Stimulated activated CD8-positive, alpha-beta memory T cell treated with anti-CD3 and anti-CD28 coated beads, Interleukin-15, amount 100 ng/mL, for 4 hours (primary cell): ENCODE data around the gene FAM222A.

Experiments
- DNase-seq, 2 donors: peaks; one replicate each; pipeline ENCODE4 v3.0.0-alpha.2; 2020; ENCODE audit warnings: low read depth in 2 of 2

FAM222A gene

DNA sequence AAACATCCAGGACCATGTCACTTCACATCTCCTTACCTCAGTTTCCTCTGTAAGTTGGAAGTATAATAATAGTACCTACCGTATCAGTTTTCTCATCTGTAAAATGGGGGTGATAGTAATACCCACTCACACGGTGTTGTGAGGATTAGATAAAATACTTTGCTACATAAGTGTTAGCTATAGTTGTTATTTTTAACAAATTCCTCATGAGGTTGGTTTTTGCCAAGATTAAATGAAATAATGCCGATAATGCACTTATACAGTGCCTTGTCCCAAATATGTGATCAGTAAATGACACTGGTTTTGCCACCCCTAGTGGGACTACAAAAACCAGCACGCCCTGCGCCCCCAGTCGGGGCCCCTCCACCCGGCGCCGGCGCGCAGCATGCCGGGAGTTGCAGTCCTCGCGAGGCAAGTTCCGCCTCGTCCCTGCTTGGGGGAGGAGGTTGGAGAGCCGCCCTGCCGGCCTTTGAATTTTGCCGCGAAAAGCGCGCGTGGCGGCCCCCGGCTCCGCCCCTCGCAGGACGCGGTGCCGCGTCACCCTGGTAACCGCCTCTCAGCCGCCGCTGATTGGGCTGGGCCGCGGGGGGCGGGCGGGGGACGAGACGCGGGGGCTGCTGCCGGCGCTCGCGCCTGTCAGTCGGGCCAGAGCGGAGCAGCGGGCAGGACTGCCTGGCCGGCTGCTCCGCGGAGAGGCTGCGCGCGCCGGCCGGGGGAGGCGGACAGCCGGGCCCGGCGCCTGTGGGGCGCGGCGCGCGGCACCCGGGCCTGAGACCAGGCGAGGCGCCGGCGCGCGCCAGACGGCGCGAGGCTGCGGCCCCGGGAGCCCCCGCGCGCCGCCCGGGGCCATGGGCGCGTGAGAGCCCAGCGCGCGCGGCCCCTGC lies at the start of gene FAM222A:
Gene FAM222A, plus strand, starts transcription at position 639 of the 884 bp plus-strand sequence. CDS start 30,322 bp downstream, outside the sequence.
- DNase-seq = peak; percentile 94 to 97

DNA sequence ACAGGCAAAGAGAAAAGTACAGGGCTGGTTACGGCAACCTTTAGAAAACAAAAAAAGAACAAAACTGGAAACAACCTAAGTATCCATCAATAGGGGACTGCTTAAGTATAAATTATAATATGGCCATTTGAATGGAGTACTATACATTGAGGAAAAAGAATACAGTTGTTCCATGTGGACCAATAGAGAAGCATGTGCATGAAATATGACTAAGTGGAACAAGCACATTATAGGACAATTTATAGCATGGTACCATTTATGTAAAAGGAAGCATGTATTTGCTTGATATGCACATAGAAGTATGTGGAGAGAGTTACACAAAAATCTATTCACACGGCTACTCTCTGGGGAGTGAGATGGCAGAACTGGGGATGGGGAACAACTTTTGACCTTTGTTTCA lies 49.2 kb upstream of the FAM222A start:
- DNase-seq = no peak

DNA sequence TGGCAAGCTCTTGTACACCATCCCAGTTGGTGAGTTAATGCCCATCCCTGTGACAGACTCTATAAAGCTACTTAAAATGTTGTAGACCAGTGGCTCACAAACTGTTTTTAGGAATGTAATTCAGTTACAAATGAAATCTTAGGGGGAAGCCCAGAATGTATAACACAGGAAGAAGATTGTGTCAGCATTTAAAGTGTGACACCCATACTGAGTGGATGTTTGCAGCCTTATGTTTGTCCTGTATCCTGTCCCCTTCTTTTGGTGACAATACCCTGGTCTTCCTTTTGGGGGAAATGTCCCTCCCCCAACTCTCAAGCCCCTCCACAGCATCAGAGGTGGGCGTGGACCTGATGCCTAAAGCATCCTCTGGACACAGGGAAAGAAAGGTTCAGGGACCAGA lies 47.6 kb upstream of the FAM222A start:
- no peak for DNase-seq

DNA sequence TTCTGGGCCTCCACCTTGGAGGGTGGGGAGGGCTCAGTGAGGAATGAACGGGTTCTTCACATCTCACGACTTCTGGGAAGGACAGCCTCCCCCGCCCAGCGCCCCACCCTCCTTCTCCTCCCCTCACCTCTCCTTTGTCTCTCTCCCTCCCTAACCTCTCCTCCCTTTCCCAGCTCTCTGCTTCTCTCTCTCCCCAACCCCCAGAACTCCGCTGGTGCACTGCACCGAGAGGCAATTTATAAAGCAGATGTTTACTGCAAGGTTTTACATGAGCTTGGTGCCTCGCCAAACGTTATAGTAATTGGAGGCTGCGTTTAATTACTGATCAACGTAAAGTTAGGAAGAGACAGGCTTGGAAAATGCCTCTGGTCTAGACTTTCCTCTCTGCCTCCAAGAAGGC lies 42.9 kb upstream of the FAM222A start:
- no peak for DNase-seq

DNA sequence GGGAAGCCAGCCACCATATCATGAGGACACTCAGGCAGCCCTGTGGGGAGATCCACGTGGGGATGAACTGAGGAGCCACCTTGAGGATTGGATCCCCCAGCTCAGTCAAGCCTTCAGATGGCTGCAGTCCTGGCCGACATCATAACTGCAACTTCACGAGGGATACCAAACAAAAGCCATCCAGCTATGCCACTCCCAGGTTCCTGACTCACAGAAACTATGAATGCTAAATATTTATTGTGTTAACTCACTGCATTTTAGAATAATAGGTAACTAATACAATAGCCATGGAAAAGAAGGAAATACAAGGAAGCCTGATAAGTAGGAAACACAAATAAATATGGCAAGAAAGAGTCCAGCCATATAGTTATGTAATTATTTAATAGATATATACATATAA lies 42.1 kb upstream of the FAM222A start:
- DNase-seq = no peak

DNA sequence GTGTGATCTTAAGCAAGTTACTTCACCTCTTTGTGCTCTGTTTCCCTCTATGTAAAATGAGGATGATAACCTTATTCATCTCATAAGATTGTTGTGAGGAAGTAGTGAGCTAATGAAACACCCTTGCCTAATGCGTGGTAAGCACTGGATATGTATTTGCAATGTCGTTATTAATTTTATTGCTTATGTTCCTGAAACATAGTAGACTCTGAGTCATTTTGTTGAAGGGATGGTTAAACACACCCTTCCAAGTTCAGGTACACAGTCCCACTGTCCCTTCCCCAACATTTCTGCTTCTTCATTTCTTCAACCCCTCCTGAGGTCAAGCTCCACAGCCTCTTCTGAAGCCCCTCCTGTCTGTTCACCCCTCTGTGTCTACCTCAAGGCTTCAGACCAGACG lies 40.2 kb upstream of the FAM222A start:
- DNase-seq = no peak

DNA sequence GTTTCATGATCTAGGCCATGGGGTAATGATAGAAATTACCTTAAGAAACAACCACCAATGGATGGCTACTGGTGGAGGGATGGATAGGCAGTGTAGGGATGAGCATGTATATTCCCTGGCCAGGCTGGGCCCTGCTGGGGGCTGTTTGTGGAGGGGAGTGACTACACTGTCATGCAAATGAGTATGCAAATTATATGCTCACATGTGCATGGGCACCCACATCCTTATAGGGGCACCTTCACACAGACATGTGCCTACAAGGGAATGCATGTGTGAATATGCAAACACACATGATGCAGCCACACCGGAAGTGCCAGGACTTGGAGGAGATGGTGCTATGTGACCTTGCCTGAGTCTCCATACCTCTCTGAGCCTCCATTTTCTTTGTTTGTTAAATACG lies 39.7 kb upstream of the FAM222A start:
- no peak for DNase-seq

DNA sequence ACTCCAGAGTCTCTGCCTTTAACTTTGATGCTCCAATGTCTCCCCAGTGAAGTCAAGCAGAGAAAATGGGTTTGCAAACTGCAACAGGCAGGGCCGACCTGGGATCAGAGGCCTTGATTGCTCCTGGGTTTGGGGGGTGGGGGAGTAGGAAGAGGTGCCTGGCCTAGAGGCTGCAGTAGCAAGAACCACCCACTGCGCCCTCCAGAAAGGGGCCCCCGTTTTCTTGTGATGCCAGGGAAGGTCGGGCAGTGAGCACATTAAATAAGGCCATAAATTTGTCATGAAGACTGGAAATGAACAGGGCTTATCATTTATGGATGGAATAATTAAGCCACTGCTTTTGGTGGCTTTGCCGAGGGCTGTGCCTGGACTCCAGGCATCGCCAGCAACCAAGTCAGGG lies 38.2 kb upstream of the FAM222A start:
- no peak for DNase-seq

DNA sequence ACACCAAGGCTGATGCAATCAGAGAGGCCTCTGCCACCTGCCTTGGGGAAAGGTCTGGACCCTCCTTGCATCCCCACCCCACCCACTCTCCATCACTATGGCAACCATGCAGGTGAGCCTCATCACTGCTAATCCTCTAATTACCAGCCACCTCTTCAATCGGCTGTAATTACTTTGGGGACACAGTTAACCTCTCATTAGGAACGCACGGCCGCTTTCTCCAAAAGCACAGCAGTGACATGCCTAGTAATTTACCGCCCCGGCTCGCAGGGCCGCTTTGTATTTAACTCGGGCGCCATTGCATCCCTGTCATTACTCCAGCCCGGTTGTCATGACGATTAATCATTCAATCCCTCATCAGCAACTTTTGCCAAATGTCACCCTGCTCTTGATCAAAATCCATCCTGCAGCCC lies 36.3 kb upstream of the FAM222A start:
- DNase-seq = no peak

DNA sequence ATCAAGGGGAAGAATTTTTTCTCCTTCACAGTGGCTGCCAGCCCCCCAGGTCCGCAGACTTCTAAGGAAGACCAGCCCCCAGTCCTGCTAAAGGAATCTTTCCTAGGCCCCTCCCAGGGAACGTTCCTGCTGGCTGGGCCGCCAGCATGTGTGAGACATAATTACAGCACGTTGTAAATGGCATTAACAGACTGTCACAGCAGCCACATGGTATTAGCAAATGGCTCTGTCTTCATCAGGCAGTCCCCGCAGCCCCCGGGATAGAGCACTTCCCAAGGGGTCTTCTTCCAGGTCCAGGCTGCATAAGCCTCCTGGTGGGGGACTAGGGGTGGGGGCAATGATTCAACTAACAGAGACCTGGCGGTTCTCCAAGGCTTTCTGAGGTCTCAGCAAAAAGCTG lies 34.9 kb upstream of the FAM222A start:
- no peak for DNase-seq

DNA sequence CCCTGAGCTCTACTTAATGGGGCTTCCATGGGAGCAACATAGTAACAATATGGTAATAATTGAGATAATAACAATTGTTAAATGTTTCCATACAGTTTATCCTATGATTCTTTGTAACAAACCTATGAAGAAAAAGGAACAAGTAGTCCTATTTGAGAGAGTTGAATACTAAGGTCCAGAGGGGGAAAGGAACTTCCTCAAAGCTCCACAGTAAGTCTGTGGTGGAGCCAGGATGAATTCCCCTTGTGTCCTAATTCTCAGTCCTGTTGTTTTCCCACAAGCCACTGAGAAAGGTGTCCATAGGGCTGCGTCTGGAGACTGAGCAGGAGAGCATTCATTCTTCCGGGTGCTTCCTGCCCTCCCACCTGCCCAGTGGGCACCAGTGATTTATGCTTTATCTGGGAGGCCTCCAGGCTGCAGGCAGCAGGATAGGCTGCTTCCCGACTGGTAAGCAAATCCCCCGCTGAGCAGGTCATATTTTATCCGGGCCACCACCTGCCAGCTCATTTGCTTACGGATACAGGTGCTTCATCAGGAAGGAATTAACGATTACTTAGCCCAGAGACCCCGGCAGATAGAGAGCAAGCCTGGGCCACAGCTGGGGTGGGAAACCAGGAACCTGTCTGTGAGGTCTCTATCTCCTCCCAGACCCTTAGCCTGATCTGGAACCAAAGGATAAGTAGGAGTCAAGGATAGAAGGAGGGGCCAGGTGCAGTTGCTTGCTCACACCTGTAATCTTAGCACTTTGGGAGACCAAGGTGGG lies 33.9 kb upstream of the FAM222A start:
- DNase-seq = no peak

DNA sequence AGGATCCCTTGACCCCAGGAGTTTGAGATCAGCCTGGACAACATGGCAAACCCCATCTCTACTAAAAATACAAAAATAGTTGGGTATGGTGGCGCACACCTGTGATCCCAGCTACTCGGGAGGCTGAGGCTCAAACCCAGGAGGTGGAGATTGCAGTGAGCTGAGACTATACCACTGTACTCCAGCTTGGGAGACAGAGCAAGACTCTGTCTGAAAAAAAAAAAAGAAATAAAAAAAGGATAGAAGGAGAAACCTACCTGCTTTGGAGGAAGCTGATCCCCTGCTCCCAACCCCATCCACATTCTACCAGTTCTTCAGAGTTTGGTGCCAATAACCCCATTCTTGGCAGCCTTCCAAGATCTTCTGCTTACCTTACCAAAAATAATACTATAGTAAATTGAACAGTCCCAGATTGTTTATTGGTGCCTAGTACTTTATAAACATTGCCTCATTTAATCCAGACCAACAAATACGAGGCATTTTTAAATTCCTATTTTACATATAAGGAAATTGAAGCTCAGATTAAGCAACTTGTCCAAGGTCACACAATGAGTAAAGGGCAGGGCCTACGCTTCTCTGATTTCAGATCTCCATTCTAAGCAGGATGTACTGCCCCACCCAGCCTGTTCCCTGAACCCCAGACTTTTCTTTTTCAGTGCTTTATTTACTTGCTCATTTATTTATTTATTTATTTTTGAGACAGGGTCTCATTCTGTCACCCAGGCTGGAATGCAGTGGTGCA lies 33.2 kb upstream of the FAM222A start:
- DNase-seq = no peak

DNA sequence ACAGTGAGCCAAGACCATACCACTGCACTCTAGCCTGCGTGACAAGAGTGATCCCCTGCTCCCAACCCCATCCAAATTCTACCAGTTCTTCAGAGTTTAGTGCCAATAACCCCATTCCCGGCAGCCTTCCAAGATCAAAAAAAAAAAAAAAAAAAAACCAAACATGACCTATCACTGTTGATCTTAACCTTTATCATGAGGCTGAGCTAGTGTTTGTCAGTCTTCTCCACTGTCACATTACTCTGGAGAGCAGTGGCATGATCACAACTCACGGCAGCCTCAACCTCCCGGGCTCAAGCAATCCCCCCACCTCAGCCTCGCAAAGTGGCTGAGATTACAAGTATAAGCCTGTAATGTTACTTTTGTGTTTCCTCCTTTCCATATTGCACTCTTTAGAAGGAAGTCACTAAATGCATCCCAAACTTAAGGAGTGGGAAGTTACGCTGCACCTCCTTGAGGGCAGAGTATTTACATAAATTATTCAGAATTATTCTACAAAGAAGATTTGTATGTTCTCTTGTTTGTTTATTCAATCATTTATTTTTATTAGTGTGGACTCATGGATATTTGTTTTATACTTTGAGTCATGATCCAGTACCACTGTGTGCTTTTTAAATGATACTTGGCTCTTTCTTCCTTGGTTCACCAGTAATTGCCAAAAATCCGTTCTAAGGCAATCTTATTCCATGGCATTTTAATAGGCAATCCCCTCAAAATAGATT lies 31.5 kb upstream of the FAM222A start:
- no peak for DNase-seq

DNA sequence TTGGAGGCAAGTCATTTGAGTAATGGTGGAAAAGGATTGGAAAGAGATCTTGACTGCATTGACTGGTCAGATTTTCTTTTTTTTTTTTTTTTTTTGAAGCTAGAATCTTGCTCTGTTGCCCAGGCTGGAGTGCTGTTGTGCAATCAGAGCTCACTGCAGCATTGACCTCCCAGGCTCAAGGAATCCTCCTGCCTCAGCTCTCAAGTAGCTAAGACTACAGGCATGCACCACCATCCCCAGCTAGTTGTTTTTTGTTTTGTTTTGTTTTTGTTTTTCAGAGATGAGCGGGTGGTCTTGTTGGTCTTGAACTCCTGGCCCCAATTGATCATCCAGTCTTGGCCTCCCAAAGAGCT lies 30.9 kb upstream of the FAM222A start:
- DNase-seq = no peak

DNA sequence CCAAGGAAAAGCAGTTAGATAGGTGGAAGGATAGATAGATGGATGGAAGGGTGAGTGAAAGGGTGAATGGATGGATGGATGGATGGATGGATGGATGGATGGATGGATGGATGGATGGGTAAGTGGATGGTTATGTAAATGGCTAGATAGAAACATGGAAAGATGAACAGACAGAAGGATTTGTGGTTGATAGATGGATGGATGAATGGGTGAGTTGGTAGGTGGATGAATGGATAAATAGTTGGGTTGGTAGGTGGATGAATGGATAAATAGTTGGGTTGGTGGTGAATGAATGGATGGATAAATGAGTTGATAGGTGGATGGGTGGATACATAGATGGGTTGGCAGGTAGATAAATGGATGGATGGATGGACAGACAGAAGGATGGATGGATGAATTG lies 30.3 kb upstream of the FAM222A start:
- no peak for DNase-seq

DNA sequence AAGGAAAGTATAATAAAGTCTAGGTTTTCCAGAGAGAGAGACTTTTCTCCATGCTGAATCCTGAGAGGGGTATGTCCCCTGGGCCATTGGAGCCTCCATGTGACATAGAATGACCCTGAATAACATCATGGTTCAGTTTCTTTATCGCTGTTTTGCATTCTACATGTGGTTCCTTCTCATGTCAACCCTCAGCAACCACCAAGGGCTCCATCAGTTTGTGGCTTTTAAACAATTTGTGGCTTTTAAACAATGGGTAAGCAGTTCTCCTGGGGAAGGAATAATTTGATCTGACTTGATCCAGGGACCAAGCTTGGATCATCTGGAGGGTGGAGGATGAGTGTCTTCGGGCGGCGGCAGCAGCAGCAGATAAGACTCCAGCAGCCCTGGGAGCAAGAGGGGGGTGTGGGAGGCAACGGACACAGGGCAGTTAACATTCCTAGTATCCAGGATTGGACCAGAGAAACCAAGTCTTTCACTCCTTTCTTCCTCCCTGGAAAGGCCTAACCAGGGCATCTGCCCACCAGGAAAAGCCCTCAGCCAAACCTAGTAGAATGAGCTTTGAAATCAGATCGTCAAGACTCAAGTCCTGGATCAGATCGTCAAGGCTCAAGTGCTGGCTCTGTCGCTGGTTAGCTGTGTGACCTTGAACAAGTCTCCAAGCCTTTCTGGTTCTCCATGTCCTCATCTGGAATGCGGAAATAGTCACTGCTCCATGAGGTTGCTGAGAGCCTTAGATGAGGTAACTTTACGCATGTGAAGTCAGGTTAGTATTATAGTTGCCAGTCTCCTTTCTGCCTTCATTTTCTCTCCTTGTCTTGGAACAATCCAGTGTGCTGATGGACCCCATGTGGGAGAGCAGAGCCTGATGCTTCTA lies 27.8 kb upstream of the FAM222A start:
- DNase-seq = no peak

DNA sequence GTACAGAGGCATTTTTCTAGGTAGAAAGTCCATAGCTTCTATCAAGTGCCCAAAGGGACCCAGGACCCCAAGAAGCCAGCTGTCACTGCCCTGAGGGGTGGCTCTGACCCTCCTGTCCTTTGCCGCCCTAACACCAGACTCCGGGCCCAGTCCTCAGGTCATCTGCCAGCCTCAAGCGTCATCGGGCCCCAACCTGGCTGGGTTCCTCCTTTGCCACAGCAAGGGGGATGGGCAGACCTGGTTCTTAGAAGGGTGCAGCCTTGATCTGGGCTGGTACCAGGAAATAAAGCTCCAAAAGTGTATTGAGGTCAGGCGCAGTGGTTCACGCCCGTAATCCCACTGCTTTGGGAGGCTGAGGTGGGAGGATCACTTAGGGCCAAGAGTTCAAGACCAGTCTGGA lies 27.1 kb upstream of the FAM222A start:
- no peak for DNase-seq

DNA sequence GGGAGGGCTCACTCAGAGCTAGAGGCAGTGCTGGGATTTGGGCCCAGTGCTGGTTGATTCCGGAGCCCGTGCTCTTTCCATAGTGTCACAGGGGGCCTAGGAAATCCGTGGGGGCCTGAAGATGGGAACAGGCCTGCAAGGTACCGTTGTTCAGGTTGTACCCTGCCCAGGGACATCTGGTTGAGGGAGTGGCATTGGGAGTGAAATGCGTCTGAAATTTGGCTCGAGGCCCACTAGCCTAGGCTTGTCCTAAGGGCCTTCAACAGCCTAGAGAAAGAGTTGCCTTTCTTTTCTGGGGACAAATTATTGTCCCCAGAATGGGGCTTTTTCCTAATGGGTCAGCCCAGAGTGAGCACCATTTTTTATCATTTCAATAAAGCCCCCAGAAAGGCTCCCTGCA lies 26.4 kb upstream of the FAM222A start:
- DNase-seq = no peak

DNA sequence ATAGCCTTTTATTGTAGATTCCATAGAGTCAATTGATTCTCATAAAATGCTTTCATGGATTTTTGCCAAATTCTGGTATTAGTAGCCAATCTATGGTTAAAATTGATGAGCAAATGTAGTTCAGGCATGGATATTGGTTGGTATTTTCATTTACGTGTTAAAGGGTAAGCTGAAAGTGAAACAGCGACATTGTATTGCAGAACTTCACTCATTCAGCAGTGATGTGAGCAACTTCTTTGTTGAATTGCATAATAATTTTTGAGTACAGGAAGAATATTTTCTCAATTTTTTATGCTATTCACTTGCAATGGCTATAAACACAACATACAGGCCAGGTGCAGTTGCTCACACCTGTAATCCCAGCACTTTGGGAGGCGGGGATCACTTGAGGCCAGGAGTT lies 24.2 kb upstream of the FAM222A start:
- DNase-seq = no peak

DNA sequence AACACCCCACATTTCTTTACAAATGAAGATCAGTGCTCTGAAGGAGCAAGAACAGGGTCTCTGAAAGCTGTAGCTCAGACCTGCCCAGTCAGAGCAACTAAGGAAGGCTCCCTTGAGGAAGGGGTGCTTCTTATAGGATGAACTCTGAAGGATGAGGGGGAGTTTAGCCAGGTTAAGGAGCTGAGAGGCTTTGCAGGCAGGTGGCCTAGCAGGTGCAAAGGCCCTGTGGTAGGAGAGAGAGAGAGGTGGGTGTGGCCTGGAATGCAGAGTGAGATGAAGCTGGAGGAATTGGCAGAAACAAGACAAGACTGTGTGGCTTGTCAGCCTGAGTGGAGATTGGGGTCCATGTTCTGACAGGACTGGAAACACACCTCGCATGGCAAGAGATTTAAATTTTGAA lies 20.5 kb upstream of the FAM222A start:
- no peak for DNase-seq
